Midbrain (tissue), 1 donor: ENCODE data around the gene C16orf95.
A peak's percentile ranks its signal among the peaks of the same experiment; 100 is the strongest.

Source experiments
- DNase-seq: peaks from one replicate; lab custom pipeline; 2025; lab: John Stamatoyannopoulos, UW

Gene C16orf95

GRCh38 chr16:87332150-87332549 is 15.0 kb upstream of the C16orf95 start:
- DNase-seq = no peak

GRCh38 chr16:87331241-87331801 is 14.1 kb upstream of the C16orf95 start:
- DNase-seq = no peak

DNA sequence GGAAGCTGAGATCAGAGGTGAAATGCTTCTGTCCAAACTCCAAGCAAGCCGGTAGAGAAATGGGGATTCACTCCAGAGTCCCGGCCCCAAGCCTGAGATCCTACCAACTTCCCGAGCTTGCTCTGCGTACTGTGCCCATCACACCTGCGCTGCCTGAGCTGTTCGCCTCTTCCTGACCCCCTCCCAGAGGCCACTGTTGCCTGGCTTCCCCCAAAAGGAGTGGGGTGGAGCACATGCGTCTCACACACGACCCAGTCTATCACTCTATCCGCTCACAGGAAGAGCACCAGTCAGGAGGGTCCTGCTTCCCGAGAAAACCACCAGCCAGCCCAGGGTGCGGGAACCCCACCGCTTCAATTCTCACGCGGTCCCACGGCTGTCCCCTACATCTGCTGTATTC is 13.5 kb upstream of the C16orf95 start:
- DNase-seq = no peak

DNA sequence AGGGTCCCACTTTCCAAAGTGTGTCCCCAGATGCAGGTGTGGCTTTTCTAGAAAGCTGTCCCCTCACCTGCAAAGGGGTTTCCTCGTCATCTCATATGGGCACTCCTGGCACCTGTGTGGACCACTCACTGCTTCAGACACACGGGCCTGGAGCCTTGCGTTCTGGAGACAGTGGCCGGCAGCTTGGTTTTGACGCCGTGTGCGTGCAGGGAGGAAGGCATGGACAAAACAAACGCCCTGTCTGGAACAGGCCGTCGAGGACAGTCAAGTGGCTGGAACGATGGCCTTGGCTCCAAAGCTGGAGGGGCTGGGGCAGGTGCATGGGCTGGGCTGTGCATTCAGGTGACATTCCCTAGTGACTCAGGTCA is 13.0 kb upstream of the C16orf95 start:
- no peak for DNase-seq

DNA sequence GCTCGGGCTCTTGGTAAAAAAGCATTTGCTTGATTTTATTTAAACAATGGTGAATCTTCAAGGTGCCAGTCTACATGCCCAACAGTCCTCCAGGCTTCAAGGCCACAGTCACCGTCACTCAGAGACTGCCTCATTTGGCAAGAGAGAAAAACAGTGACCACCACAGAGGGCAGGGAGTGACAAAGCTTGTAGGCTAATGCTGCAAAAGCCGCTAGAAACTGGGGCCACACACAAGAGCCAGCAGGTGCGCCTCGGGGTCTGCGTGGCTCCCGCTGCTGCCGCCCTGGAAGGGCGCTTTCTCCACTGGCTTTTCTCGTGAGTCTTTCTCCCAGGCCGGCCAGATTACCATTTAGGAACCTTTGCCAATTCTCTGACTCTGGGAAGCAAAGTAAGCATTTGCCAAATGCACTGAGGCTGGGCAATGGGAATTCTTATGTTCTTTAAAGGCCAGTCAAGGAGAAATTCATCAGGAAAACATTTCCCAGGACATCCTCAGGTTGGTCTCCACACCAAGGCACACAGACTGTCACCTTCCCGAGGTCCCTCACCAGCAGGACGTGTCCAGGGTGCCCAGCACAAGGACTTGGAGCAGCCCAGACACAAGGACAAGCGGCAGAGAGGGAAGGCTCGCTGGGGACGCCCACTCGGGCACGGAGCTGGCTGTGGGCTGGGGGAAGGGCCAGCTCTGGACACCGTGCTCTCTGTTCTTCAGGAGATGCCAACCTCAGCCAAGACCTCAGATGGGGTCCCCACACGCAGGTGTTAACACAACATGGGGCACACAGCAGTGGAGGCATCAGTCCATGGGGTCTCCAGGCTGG is 12.5 kb upstream of the C16orf95 start:
- no peak for DNase-seq

- no peak for DNase-seq
Observed at GRCh38 chr16:87328846-87329245, 11.7 kb upstream of the C16orf95 start.

DNA sequence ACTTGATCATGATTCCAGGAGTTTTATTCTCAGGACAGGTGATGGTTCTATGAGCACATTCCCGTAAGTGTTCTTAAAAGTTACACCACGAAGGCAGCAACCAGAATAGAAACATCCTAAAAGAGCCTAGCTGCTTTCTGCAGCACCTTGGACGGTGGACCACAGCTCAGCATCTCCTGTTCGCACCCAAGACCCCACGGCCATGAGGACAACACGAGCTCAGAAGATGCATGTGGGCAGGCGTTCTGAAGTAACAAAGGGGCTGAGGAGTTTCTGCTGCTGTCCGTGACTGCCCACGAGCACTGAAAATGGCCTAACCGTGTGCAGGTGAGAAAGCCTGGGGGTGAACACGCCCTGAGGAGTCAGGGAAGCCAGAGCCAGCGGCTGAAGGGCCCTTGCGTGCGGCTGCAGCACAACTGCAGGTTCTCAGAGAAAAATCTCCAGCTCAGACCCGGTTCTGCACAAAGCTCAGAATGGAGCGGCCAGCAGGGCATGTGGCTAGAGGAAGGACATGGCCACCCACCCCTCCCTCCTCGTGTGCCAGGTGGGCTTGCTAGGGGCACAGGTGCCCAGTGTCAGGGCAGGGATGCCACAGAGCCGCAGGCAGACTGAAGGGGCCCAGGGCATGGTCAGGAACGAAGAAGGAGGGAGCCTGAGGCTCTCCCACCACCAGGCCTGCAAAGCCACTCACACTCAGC is 10.8 kb upstream of the C16orf95 start:
- DNase-seq = no peak

DNA sequence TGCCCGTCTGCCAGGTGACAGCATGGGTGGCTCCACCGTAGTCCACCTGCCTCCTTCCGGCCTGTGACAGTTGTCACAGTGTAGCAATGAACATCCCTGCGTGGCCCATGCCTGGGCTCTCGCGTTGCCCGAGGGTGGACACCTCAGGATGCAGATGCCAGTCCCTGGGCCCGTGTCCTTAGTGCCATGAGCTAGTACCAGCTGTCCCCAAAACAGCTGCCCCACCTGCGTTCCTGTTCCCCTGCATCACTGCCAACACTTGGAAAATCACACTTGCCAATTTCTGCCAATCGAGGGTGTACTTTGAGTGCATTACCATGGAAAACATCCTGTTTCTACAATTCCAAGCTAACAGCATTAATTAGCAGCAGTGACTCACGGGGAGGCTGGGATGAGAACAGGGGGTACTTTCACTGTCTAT is 9.0 kb upstream of the C16orf95 start:
- DNase-seq = no peak

DNA sequence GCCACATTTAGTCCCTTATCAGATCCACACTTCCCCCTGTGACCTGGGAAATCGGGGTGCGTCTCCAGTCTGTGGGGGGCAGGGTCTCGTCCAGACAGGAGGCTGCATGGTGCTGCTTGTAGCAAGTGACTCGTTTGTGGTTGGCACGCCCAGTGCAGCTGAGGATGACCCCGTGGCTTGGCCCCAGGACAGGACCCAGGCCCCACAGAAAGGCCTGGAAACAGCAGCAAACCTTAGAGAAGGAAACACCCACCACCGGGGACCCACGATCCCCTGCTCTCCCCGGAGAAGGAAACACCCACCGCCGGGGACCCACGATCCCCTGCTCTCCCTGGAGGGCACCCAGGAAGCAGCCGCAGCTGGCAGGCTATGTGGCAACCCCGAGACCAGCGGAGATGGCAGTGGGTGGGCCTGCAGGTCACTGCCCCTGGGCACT is 8.2 kb upstream of the C16orf95 start:
- DNase-seq = no peak

GRCh38 chr16:87324411-87325275 is 7.5 kb upstream of the C16orf95 start:
- peak; percentile 21 for DNase-seq

DNA sequence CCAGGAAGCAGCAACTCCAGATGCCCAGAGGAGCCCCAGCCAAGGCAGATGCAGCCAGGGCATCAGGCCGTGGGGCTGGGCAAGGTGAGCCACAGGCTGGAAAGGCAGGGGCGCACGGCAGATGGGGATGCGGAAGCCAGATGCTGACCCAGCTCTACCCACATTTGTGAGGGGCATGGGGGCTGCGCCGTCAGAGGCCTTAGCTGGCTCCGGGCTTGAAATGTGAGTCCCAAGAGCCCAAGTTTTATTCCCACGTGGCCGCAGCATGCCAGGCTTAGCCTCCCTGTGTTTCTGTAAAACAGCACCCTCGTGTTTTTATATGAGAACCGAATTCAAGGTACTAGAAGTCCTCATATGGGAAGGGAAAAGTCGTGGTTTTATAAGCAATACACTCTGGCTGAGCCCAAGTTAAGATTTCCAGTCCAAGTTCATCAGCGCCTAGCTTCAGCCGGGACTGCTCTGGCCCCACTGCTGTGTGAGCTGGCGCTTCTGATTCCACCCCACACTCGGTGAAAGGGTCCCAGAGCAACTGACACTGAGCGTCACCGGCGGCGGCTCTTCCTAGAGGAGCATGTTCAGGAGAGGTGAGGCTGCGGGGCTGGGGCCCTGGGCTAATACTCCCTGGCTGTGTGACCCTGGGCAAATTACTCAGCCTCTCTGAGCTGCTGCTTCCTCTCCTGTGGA is 6.7 kb upstream of the C16orf95 start:
- no peak for DNase-seq

DNA sequence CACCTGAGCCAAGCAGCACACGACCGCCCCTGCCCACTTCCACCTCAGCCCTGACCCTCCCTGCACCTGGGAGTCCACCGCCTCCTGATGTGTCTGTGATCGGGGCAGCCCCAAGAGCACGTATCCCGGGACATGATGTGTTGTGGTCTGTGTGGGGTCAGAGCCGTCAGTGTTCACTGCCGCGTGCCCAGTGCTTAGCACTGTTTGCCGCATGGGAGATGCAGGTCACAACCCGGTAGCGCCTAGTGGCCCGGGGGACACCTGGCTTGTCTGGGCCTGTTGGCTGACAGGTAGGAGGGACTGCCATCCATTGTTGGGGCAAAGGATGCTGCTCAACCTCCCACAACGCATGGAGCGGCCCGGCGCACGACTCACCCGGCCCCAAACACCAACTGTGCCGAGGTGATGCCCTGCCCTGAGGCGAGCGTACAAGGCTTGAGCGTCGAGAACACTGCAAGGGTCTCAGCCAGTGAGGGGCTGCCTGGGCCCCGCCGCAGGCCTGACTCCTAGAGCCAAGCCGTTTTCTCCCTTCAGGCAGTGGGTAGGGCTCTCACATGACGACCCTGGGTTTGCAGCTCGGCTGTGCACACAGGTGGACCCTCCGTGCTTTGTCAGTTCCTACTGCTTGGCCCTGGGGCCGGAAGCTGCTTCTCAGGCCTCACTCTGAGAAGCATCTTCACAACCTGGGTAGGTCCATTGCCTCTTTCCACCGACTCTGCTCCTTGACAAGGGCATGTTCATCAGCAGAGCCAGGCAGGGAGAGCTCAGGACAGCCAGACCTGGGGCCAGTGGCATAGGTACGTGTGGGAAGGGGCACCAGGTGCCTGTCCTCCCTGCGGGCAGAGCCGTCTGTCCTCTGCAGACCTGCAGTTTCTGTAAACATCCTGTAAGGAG is 5.9 kb upstream of the C16orf95 start:
- no peak for DNase-seq

- DNase-seq = no peak
Observed at GRCh38 chr16:87322360-87322759, 5.2 kb upstream of the C16orf95 start.

- DNase-seq = no peak
Observed at GRCh38 chr16:87321336-87322107, 4.3 kb upstream of the C16orf95 start.

DNA sequence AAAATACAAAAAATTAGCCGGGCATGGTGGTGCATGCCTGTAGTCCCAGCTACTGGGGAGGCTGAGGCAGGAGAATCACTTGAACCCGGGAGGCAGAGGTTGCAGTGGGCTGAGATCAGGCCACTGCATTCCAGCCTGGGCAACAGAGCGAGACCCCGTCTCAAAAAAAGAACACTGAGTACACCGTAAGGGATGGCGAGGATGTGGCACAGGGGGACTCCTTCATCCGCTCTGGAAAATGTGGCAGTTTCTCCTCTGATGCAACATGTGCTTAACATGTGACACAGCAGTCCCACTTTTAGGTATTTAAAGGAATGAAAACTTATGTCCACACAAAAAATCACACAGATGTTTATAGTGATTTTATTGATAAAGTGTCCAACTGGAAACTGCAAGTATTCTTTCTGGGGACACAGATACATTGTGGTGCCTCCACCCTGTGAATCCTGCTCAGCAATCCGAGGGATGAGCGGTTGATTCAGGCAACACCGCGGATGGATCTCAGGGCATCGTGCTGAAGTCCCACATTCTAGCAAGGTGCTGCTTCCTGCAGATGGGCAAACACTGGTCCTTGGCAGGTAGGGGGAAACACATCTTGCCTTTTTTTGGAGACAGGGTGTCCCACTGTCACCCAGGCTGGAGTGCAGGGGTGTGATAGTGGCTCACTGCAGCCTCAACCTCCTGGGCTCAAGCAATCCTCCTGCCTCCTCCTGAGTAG is 3.5 kb upstream of the C16orf95 start:
- no peak for DNase-seq

DNA sequence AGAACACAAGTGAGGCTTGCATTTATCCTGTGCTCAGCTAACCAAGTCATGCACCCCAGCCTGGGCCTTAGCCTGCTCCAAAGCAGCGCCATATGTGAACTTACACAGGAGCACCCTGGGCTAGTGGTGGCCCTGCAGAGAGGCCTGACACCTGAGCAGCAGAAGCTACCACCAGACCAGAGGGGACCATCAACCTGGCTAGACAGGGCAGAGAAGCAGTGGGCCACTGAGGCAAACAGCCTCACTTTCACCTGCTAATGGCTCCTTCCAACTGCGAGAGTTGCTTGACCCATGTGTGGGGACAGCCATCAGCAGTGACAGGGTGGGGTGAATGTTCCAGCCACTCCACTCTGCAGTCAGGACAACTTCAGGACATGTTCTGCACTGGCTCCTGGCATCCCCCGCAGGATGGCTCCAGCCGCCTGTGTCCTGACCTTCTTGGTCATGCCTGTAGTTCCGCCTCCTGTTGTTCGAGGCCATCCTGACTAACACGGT is 2.9 kb upstream of the C16orf95 start:
- DNase-seq = no peak

DNA sequence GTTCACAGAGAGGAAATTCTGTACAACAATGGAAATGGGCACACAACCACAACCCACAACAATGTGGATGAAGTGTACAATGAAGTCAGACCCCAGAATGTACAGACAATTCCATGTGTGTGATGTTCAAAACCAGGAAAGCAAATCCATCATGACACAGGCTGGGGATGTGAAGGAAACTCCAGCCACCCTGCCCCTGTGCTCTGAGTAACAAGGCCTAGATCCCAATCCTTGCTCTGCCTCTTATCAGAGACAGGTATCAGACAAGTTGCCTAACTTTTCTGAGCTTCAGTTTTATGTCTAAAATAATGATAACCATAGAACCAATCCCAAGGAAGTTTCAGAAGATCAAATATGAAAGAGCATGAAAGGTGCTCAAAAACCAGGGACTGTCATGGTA is 1.8 kb upstream of the C16orf95 start:
- DNase-seq = no peak

GRCh38 chr16:87317750-87318644 is 805 bp upstream of the C16orf95 start:
- DNase-seq = peak; percentile 52
